Thyroid gland (tissue), 4 donors: ENCODE data around the gene TRAF7.

Experiments used
- POLR2A ChIP-seq, 2 donors: fragments of 450-650 bp; IDR thresholded peaks; one replicate each; pipeline ENCODE4 v1.6.1; 2017; ENCODE audit warnings: antibody characterized with exemption in 2 of 2, mild to moderate bottlenecking in 2 of 2, moderate library complexity in 1 of 2
- TF ChIP-seq, protein P1 (sequence below), 6 experiments: fragments of 200-600 bp in 3 of 6; fragments of 450-650 bp in 3 of 6; sonication (generic) in 3 of 6; IDR thresholded peaks; one replicate each; pipeline ENCODE4 v1.5.1; 2016 to 2019; ENCODE audit warnings: antibody characterized with exemption in 6 of 6, mild to moderate bottlenecking in 2 of 6, inconsistent platforms in 1 of 6, moderate library complexity in 1 of 6

DNA sequence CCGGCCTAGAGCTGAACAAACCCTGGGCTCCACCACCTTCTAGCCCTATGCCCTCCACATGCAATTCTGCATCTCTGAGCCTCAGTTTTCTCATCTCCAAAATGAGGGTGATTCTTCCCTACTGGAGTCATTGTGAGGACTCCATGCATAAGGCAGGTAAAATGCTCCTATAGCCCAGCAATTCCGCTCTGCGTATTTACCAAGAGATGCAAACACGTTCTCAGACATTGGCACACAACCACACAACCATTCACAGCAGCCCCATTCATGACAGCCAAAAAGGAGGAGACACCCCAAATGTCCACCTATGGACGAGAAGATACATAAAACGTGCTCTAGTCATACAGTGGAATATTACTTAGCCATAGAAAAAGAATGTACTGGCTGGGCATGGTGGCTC is 44.7 kb downstream of the TRAF7 start:
- no peak for TF ChIP-seq POLR2A (IDR thresholded peaks at IDR 0.05)
- TF ChIP-seq, protein P1, sequence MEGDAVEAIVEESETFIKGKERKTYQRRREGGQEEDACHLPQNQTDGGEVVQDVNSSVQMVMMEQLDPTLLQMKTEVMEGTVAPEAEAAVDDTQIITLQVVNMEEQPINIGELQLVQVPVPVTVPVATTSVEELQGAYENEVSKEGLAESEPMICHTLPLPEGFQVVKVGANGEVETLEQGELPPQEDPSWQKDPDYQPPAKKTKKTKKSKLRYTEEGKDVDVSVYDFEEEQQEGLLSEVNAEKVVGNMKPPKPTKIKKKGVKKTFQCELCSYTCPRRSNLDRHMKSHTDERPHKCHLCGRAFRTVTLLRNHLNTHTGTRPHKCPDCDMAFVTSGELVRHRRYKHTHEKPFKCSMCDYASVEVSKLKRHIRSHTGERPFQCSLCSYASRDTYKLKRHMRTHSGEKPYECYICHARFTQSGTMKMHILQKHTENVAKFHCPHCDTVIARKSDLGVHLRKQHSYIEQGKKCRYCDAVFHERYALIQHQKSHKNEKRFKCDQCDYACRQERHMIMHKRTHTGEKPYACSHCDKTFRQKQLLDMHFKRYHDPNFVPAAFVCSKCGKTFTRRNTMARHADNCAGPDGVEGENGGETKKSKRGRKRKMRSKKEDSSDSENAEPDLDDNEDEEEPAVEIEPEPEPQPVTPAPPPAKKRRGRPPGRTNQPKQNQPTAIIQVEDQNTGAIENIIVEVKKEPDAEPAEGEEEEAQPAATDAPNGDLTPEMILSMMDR (IDR thresholded peaks at IDR 0.05): no peak
